B cell (primary cell): ENCODE data around the gene TMEM115. TPM values are rescaled to one million over a fixed set of nuclear protein-coding genes. Genes with fewer than 3 reads are reported as not detected.

Experiments
- ATAC-seq: fragments of 200-7000 bp; cut with Tn5 transposase; one replicate; pipeline ENCODE4 v1.10.0; 2021; ENCODE audit warnings: low read depth, mild to moderate bottlenecking, moderate number of reproducible peaks, moderate library complexity
- CTCF ChIA-PET: fragments of 350-600 bp; sonication (Branson Sonifier 250); formaldehyde crosslinking; loops from one replicate; lab custom pipeline; 2021; ENCODE audit warnings: antibody characterized with exemption, inconsistent platforms; lab: Charles Lee
- POLR2A ChIA-PET: fragments of 350-600 bp; sonication (Branson Sonifier 250); formaldehyde crosslinking; loops from one replicate; lab custom pipeline; 2021; ENCODE audit warnings: antibody characterized with exemption; lab: Charles Lee
- DNase-seq: peaks from one replicate; pipeline ENCODE4 v3.0.0; 2013
- H2AFZ ChIP-seq: 2 replicates; pipeline ENCODE4 v1.6.1; 2012; ENCODE audit warnings: mild to moderate bottlenecking, low read depth, low read length; ENCODE audit not compliant: insufficient read depth, poor library complexity, severe bottlenecking
- H3K27ac ChIP-seq, 2 donors: 1 replicate in 1 of 2; 2 replicates in 1 of 2; pipeline ENCODE4 v1.5.1; 2012 to 2013; ENCODE audit warnings: low read length in 2 of 2, mild to moderate bottlenecking in 2 of 2, moderate library complexity in 1 of 2
- H3K27me3 ChIP-seq, 4 experiments: fragments of 200-600 bp in 1 of 4; sonication (generic) in 1 of 4; replicated peaks in 1 of 4; 1 replicate in 2 of 4; 2 replicates in 2 of 4; pipeline versions ENCODE4 v1.6.1 to v1.7.0; 2013 to 2016; ENCODE audit warnings: low read length in 3 of 4, mild to moderate bottlenecking in 2 of 4, mixed read lengths in 1 of 4, moderate library complexity in 1 of 4; ENCODE audit not compliant: insufficient read depth in 4 of 4, control insufficient read depth in 3 of 4; ENCODE audit errors: control extremely low read depth in 1 of 4
- H3K36me3 ChIP-seq, 2 experiments: replicated peaks in 1 of 2; 1 replicate in 1 of 2; 2 replicates in 1 of 2; pipeline versions ENCODE4 v1.6.1 to v1.7.1; 2013; ENCODE audit warnings: low read length in 1 of 2; ENCODE audit not compliant: insufficient read depth in 2 of 2, control insufficient read depth in 1 of 2; ENCODE audit errors: control extremely low read depth in 1 of 2, extremely low read depth in 1 of 2
- H3K4me1 ChIP-seq, 2 donors: fragments of 200-600 bp in 1 of 2; sonication (generic) in 1 of 2; 1 replicate in 1 of 2; 2 replicates in 1 of 2; pipeline versions ENCODE4 v1.5.1 to v1.6.1; 2013 to 2017; ENCODE audit warnings: low read length in 2 of 2; ENCODE audit not compliant: control insufficient read depth in 2 of 2, insufficient read depth in 2 of 2
- H3K4me2 ChIP-seq: replicated peaks from 2 replicates; pipeline ENCODE3; 2012; ENCODE audit warnings: mild to moderate bottlenecking, low read depth, low read length; ENCODE audit not compliant: poor library complexity, severe bottlenecking
- H3K4me3 ChIP-seq, 5 experiments: fragments of 200-600 bp in 1 of 5; sonication (generic) in 1 of 5; 1 replicate in 3 of 5; 2 replicates in 2 of 5; pipeline versions ENCODE4 v1.5.1 to v1.7.0; 2011 to 2016; ENCODE audit warnings: low read length in 4 of 5, mild to moderate bottlenecking in 4 of 5, low read depth in 2 of 5, control low read depth in 1 of 5, moderate library complexity in 1 of 5; ENCODE audit not compliant: insufficient read depth in 1 of 5; ENCODE audit errors: control extremely low read depth in 1 of 5, extremely low read depth in 1 of 5
- H3K79me2 ChIP-seq: fragments of 200-600 bp; sonication (generic); one replicate; pipeline ENCODE4 v1.6.0; 2016; ENCODE audit warnings: low read length; ENCODE audit not compliant: control insufficient read depth, insufficient read depth
- H3K9ac ChIP-seq: fragments of 200-600 bp; sonication (generic); 2 replicates; pipeline ENCODE4 v1.6.1; 2017; ENCODE audit warnings: mild to moderate bottlenecking, low read length, moderate library complexity
- H3K9me3 ChIP-seq, 3 donors: one replicate each; pipeline versions ENCODE4 v1.6.1 to v1.7.1; 2013; ENCODE audit warnings: low read length in 2 of 3; ENCODE audit not compliant: control insufficient read depth in 2 of 3, insufficient read depth in 1 of 3; ENCODE audit errors: control extremely low read depth in 1 of 3
- H4K20me1 ChIP-seq: 2 replicates; pipeline ENCODE4 v1.6.0; 2012; ENCODE audit warnings: mild to moderate bottlenecking, low read length; ENCODE audit not compliant: insufficient read depth, control insufficient read depth, poor library complexity, severe bottlenecking
- H3K27ac Mint-ChIP-seq: one replicate; pipeline ENCODE4 v1.8.0; 2021; ENCODE audit warnings: mixed read lengths
- H3K27me3 Mint-ChIP-seq: one replicate; pipeline ENCODE4 v1.8.0; 2021; ENCODE audit warnings: mixed read lengths
- H3K4me1 Mint-ChIP-seq: one replicate; pipeline ENCODE4 v1.8.0; 2021; ENCODE audit warnings: mixed read lengths
- H3K4me3 Mint-ChIP-seq: one replicate; pipeline ENCODE4 v1.8.0; 2021; ENCODE audit warnings: mixed read lengths
- H3K9me3 Mint-ChIP-seq: one replicate; pipeline ENCODE4 v1.8.0; 2022; ENCODE audit warnings: mixed read lengths; ENCODE audit not compliant: insufficient read depth
- CTCF ChIP-seq: fragments of 200-600 bp; IDR thresholded peaks from one replicate; pipeline ENCODE4 v1.8.0; 2022; ENCODE audit warnings: antibody characterized with exemption, mild to moderate bottlenecking
- EZH2 ChIP-seq: IDR thresholded peaks from 2 replicates; pipeline ENCODE4 v1.6.1; 2012; ENCODE audit warnings: borderline replicate concordance, low read depth, mild to moderate bottlenecking, moderate library complexity, low read length; ENCODE audit not compliant: insufficient read depth, poor library complexity, severe bottlenecking
- whole genome bisulfite sequencing: methylation state at CpG from one replicate; pipeline ENCODE4 v1.1.5; 2013; ENCODE audit warnings: missing lambda C conversion rate; ENCODE audit not compliant: insufficient coverage; 5-methylcytosine and 5-hydroxymethylcytosine counted together
- intact Hi-C: fragments of 100-400 bp; cut with micrococcal nuclease; formaldehyde crosslinking; loops from one replicate; pipeline ENCODE4 v1.10.0; 2022
- polyA plus RNA-seq: library from polyadenylated mRNA; depleted of rRNA; stranded (reverse); fragments of >200 nt; gene quantifications from 2 replicates; pipeline ENCODE4 v1.2.3, GENCODE V29; 2012
- total RNA-seq, 2 donors: library from RNA; stranded (reverse); fragments of 120-200 nt in 1 of 2; gene quantifications; 1 replicate in 1 of 2; 2 replicates in 1 of 2; pipeline versions ENCODE4 v1.2.3 to v1.2.4, GENCODE V29; 2013 to 2022

Gene TMEM115
- total and polyA plus RNA-seq, 2 donors (not counting 1 experiment from before 2014, with no cell fraction given) = 19.8 to 27.2 TPM

DNA sequence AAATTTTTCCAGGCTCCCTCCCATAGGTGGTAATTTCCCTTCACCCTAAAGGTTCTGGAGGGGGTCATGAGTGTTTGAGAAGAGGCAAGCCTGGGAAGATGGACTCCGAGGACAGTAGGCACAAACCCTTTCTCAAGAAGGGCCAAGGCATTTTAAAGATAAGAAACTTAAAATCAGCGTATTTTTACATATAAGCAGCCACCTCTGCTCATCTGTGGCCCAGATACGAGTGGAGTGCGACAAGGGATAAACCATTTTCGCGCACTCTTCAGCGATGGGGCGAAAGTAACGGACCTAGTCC lies 19.2 kb downstream of the TMEM115 start:
- H3K4me3 Mint-ChIP-seq = peak overlapping the region; percentile 96
- Histone ChIP-seq H3K9ac (peak overlapping the region; percentile 89), H4K20me1 (peaks cover 10% of the 10 kb centered on the region), H3K4me1 (peaks cover 38 to 62% of the 10 kb centered on the region in 2 donors), H2AFZ (peak overlapping the region; percentile 82), H3K27me3 (no peaks in the 10 kb centered on the region), H3K36me3 (peaks cover 0 to 10% of the 10 kb centered on the region in 2 experiments), H3K9me3 (no peaks in the 10 kb centered on the region), H3K27ac (peak overlapping the region; percentile 97 to 98), H3K79me2 (peaks cover 43% of the 10 kb centered on the region), H3K4me2 (peak overlapping the region; percentile 90), H3K4me3 (peak overlapping the region; percentile 61 to 86 (median 69))
- TF ChIP-seq EZH2 = no peak
- no peak for TF ChIP-seq CTCF
- ChIA-PET CTCF (interaction anchor here (0.6 to 2.0 kb wide), 4 partner anchors 10 to 1420 kb away, joined by 4 to 14 read pairs (median 4); partner anchors contain the start of genes CYB561D2, NPRL2 and TUSC2), POLR2A (interaction anchor here (0.9 to 6.1 kb wide), 7 partner anchors 11 to 227 kb away, joined by 3 to 96 read pairs (median 6); partner anchors contain the start of genes C3orf18, CYB561D2, HYAL3 and IFRD2)
- DNase-seq (no peak), ATAC-seq (no peak)
- H3K9me3 Mint-ChIP-seq = no peaks in the 10 kb centered on the region
- intact Hi-C loops = no loop called here
- no peaks in the 10 kb centered on the region for H3K27me3 Mint-ChIP-seq
- WGBS = 4% methylated on average over 8 of the region's 9 CpGs
- H3K27ac Mint-ChIP-seq = peak overlapping the region; percentile 99
- H3K4me1 Mint-ChIP-seq = peaks cover 49% of the 10 kb centered on the region

- Histone ChIP-seq H3K4me3 (peak overlapping the region; percentile 61 to 86 (median 69)), H2AFZ (peak overlapping the region; percentile 82), H3K27me3 (no peaks in the 10 kb centered on the region), H3K4me1 (peaks cover 37 to 63% of the 10 kb centered on the region in 2 donors), H3K27ac (peak overlapping the region; percentile 97 to 98), H3K79me2 (peaks cover 47% of the 10 kb centered on the region), H3K4me2 (peak overlapping the region; percentile 90), H4K20me1 (peaks cover 12% of the 10 kb centered on the region), H3K36me3 (peaks cover 0 to 10% of the 10 kb centered on the region in 2 experiments), H3K9ac (peak overlapping the region; percentile 89), H3K9me3 (no peaks in the 10 kb centered on the region)
- ATAC-seq = no peak
- intact Hi-C loops = loop anchor here (5.0 kb wide), 1 partner anchor 102 kb away; the partner anchor contains the start of gene GNAI2
- peak overlapping the region; percentile 96 for H3K4me3 Mint-ChIP-seq
- H3K27ac Mint-ChIP-seq = peak overlapping the region; percentile 99
- no peaks in the 10 kb centered on the region for H3K9me3 Mint-ChIP-seq
- no peaks in the 10 kb centered on the region for H3K27me3 Mint-ChIP-seq
- TF ChIP-seq EZH2 = no peak
- no peak for TF ChIP-seq CTCF
- 47% methylated on average over 10 of the region's 14 CpGs for WGBS
- POLR2A ChIA-PET = interaction anchor here (1.0 to 6.1 kb wide), 4 partner anchors 11 to 47 kb away, joined by 3 to 96 read pairs (median 8); partner anchors contain the start of genes CYB561D2, IFRD2, NPRL2 and TUSC2
- H3K4me1 Mint-ChIP-seq = peaks cover 47% of the 10 kb centered on the region
- DNase-seq = no peak
- CTCF ChIA-PET = interaction anchor here (1.8 to 3.9 kb wide), 3 partner anchors 9 to 12 kb away, joined by 4 to 37 read pairs (median 14); partner anchors contain the start of genes CYB561D2, NPRL2 and TUSC2
Measured at GRCh38 chr3:50339485-50340146, 19.7 kb downstream of the TMEM115 start.
